ENCODE data around the gene SPIB. TPM values are rescaled to one million over a fixed set of nuclear protein-coding genes. Genes with fewer than 3 reads are reported as not detected.

Gene SPIB
- 0.23 TPM for total RNA-seq

DNA sequence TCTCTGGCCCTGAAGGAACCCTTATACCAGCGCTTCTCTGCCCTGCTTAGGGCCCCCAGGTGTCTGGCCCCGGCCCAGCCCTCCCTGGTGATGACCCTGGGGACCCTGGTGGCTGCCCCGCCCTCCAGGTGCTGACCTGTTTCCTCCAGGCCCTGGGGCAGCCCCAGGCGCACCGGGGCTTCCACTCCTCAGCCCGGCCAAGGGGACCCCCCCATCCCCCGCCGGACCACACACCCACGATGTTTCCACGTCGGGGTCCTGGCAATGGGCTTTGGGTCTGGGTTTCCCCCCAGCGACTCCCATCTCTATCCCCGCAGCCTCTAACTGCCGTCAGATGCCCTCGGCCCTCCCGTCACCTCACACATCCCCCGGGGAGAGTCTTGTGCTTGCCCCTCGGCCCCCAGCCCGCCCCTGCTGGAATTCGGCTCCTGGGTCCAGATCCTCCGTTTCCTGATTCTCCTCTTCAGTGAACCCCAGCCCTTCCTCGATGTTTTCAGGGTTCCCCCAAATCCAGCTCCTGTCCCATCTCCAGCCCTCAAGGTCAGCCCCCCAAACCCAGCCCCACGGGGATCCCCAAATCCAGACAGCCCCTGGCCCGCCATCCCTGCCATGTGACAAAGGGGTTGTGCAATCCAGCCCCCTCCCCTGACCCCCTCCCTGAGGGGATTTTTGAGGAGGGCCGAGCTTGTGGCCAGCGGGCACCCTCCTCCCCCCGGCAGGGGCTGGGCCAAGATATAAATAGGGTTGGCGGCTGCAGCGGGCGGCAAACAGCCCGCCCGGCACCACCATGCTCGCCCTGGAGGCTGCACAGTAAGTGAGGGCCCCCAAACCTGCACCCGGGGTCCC lies at the start of gene SPIB:
Gene SPIB (plus strand): TSS at position 763 of the 846 bp plus-strand sequence. CDS start 25 bp downstream, at position 788.

GRCh38 chr19:50376166-50377050 lies 42.3 kb upstream of the SPIB start, which contains the start of gene NR1H2:
Gene NR1H2 (plus strand): TSS chr19:50376457. CDS start chr19:50377606, 1,149 bp downstream.

GRCh38 chr19:50383852-50384684 lies 34.7 kb upstream of the SPIB start, which contains the start of gene POLD1:
Gene POLD1 (plus strand): TSS chr19:50384347. CDS start chr19:50398852, 14,505 bp downstream.

GRCh38 chr19:50432221-50433028 lies 13.7 kb downstream of the SPIB start, which contains the start of gene MYBPC2:
Gene MYBPC2 (plus strand): TSS chr19:50432892. CDS start chr19:50432954, 62 bp downstream.

DNA sequence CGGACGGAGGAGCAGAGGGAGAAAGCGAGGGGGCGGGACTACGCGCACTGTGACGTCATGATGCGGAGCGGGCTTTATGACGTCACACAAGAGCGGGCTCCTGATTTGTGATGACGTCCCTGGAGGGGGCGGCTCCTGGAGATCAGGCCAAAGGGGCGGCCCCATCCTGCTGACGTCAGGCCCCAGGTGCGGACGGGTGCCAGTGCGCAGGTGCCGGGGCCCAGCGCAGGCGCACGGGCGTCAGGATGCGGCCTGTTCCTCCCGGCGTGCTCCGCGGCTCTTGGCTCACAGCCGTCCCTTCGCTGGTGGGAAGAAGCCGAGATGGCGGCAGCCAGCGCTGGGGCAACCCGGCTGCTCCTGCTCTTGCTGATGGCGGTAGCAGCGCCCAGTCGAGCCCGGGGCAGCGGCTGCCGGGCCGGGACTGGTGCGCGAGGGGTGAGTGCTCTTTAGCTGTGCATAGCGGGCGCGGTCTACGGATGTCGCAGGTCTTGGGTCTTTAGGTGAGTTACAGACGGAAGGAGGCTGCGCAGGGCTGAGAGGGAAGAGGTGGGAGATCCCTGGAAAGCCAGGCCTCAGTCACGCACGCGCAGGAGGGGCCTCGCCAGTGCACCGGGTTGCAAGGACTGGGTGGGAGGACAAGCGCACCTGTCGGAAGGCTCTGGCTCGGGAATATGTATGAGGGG lies 57.6 kb downstream of the SPIB start, which contains the start of the genes EMC10 and GARIN5A:
Gene EMC10 (plus strand): TSS at position 284 of the 683 bp plus-strand sequence. CDS start 38 bp downstream, at position 322.
Gene GARIN5A (minus strand): TSS at position 625 of the 683 bp plus-strand sequence. CDS start 460 bp downstream, at position 165.

Other genes starting within 250 kb of the SPIB start
- 4.4 TPM for gene MYH14, start 215.3 kb upstream of the SPIB start, total RNA-seq
- gene KCNC3, start 89.6 kb upstream of the SPIB start, total RNA-seq: 3.2 TPM
- 0.46 TPM for gene NAPSA, start 53.3 kb upstream of the SPIB start, total RNA-seq
- 21.2 TPM for gene NR1H2, start 42.5 kb upstream of the SPIB start, total RNA-seq
- gene POLD1, start 34.6 kb upstream of the SPIB start, total RNA-seq: 12.0 TPM
- 0.92 TPM for gene MYBPC2, start 14.0 kb downstream of the SPIB start, total RNA-seq
- gene EMC10, start 57.6 kb downstream of the SPIB start, total RNA-seq: 68.5 TPM
- 7.2 TPM for gene GARIN5A, start 57.9 kb downstream of the SPIB start, total RNA-seq
- 3.7 TPM for gene JOSD2, start 92.3 kb downstream of the SPIB start, total RNA-seq
- 3.0 TPM for gene ASPDH, start 95.0 kb downstream of the SPIB start, total RNA-seq
- gene LRRC4B, start 149.5 kb downstream of the SPIB start, total RNA-seq: 105 TPM
- 36.0 TPM for gene SYT3, start 220.9 kb downstream of the SPIB start, total RNA-seq
- not detected for gene C19orf81, start 230.5 kb downstream of the SPIB start, total RNA-seq